SIG-M5 treated with dmso at 0.1 percent for 504 hours (cell line): ENCODE data around the gene CDKAL1.
"Not testable (repeated sequence)": the region's sequence is repeated elsewhere in the genome, so short reads cannot be mapped to it uniquely, and the experiment has no call there.

Source experiments
- DNase-seq: peaks from one replicate; lab custom pipeline; 2025; ENCODE audit not compliant: unreplicated experiment; lab: John Stamatoyannopoulos, UW

CDKAL1 gene

GRCh38 chr6:20589266-20589665, 55.0 kb downstream of the CDKAL1 start:
- no peak for DNase-seq

- DNase-seq = not testable (repeated sequence)
Observed at GRCh38 chr6:20590476-20590875, 56.2 kb downstream of the CDKAL1 start.

GRCh38 chr6:20594299-20594853, 60.1 kb downstream of the CDKAL1 start:
- DNase-seq = not testable (repeated sequence)

GRCh38 chr6:20599302-20600051, 65.2 kb downstream of the CDKAL1 start:
- DNase-seq = no peak

DNA sequence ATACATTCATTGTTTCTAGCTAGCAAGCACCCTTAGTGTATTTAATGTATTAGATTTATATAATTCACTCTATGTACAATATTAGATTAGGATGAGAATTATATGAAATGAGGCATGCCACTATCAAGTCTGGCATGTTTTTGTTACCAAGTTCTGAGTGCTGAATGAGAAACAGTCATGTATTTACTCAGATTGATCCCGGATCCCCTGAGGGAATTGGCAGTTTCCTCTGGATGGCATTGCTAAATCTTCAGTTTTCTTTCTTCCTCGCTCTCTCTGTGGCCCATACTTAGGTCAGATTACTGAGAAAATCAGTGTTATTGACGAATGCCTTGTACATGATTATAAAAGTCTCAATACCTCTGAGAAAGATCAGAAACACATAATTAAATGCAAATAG, 66.6 kb downstream of the CDKAL1 start:
- no peak for DNase-seq

DNA sequence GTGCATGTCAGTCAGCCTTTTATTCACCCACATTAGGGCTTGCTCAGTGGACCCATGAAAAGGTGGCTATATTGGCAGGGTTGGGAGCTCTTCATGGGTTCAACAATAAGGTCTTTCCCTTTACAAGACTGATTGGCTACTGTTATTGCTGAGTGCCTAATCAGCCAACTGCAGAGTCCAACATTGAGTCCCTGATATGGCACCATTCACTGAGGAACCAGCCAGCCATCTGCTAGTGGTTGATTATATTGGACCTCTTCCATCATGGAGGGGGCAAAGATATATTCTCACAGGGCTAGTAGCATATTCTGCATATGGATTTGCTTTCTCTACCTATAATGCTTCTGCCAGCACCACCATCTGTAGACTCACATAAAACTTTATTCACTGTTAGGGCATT, 69.9 kb downstream of the CDKAL1 start:
- DNase-seq = no peak

- DNase-seq = no peak
Observed at GRCh38 chr6:20605061-20605460, 70.8 kb downstream of the CDKAL1 start.

DNA sequence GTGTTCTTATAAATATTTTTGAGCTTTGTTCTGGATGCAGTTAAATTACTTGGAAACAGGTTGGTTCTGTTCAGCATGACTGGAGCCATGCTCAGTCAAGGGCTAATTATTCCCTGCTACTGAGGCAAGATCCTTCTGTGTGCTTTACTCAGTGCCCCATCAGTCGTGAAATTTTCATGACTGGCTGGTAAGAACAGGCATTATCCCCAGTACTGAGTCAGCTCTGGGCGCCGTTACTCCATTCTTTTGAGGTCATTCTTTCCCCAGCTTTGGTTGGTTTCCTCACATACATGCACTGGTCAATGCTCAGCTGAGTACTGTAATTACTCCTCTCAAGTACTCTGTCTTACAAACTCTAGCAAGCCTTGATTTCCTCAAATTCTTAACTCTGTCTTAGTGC, 71.3 kb downstream of the CDKAL1 start:
- no peak for DNase-seq

GRCh38 chr6:20606831-20607230, 72.6 kb downstream of the CDKAL1 start:
- no peak for DNase-seq

- DNase-seq = no peak
Observed at GRCh38 chr6:20608356-20608755, 74.1 kb downstream of the CDKAL1 start.

DNA sequence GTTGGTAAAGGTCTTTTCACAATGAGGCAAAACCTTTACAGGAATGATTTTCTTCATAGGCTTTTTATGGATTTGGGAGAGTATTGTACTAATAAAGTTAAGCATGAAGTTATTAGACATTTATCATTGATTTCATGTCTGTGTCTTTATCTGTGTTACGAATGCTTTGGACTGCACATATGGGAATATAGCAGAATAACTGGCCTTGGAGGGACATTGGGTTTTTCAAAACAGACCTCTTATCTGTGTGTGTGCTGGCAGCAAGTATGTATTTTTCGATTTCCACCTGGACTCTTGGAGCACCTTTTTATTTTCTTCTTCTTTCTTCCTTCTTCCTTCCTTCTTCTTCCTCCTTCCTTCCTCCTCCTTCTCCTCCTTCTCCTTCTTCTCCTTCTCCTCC, 74.6 kb downstream of the CDKAL1 start:
- DNase-seq = no peak

DNA sequence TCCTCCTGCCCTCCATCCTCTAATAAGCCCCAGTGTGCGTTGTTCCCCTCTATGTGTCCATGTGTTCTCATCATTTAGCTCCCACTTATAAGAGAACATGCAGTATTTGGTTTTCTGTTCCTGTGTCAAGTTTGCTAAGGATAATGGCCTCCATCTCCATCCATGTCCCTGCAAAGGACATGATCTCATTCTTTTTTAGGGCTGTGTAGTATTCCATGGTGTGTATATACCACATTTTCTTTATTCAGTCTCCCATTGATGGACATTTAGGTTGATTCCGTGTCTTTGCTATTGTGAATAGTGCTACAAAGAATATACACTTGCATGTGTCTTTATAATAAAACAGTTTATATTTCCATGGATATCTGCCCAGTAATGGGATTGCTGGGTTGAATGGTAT, 75.7 kb downstream of the CDKAL1 start:
- DNase-seq = not testable (repeated sequence)

GRCh38 chr6:20610636-20611370, 76.5 kb downstream of the CDKAL1 start:
- peak; percentile 2 for DNase-seq

DNA sequence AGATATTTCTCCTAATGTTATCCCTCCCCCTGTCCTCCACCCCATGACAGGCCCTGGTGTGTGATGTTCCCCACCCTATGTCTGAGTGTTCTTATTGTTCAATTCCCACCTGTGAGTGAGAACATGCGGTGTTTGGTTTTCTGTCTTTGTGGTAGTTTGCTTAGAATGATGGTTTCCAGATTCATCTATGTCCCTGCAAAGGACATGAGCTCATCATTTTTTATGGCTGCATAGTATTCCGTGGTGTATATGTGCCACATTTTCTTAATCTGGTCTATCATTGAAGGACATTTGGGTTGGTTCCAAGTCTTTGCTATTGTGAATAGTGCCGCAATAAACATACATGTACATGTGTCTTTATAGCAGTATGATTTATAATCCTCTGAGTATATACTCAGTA, 83.3 kb downstream of the CDKAL1 start:
- DNase-seq = not testable (repeated sequence)

GRCh38 chr6:20620043-20620442, 85.8 kb downstream of the CDKAL1 start:
- no peak for DNase-seq

GRCh38 chr6:20623761-20624160, 89.5 kb downstream of the CDKAL1 start:
- no peak for DNase-seq

DNA sequence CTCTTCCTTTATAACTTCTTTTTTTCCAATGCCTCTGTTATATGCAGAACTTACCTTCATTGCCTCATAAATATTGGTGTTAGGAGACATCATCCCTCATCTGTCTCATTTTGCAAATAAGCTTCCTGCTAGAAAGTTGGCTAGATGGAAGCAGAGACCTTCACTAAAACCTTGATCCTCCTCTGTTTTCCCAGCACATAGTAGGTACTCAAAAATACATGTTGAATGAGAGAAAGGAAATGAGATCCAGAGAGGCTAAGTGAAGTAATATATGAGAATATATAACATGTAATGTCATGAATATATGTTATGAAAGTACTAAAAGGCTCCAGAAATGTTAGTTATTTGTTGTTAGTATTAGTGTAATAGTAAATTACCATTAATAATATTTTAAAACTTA, 91.9 kb downstream of the CDKAL1 start:
- no peak for DNase-seq

- DNase-seq = no peak
Observed at GRCh38 chr6:20629509-20629908, 95.3 kb downstream of the CDKAL1 start.

DNA sequence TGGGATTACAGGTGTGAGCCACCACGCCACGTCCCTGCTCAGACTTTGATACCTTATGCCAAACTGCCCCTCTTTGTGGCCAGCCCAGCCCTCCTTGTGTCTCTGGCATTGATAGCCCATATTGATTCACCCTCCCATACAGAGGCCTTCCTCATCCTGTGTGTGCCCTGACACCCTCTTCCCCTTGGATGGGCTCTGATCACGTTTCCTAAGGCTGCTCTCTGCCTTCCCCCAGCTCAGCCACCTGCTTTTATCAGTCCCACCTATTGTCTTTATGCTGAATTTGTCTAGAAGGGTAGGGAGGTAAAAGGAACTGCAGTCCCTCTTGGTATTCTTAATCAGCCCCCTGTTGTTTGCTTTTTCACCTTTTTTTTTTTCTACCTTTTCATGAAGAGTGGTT, 95.9 kb downstream of the CDKAL1 start:
- DNase-seq = no peak

- no peak for DNase-seq
Observed at GRCh38 chr6:20630617-20631548, 96.6 kb downstream of the CDKAL1 start.

GRCh38 chr6:20631549-20631924, 97.3 kb downstream of the CDKAL1 start:
- no peak for DNase-seq
